Activated naive CD4-positive, alpha-beta T cell treated with anti-CD3 and anti-CD28 coated beads, Interleukin-2, amount 10 ng/mL, durations not matched to agents 7 days and 5 days (primary cell): ENCODE measurements around the gene ARMC3.
"Not testable (repeated sequence)": the region's sequence is repeated elsewhere in the genome, so short reads cannot be mapped to it uniquely, and the experiment has no call there.

ENCODE experiments used
- CTCF ChIA-PET: fragments of 350-600 bp; sonication (Branson Sonifier 250); formaldehyde crosslinking; loops from one replicate; lab custom pipeline; 2021; ENCODE audit warnings: antibody characterized with exemption; lab: Charles Lee
- DNase-seq: peaks from one replicate; pipeline ENCODE4 v3.0.0-alpha.2; 2020
- H3K27ac Mint-ChIP-seq: one replicate; pipeline ENCODE4 v1.8.0; 2021; ENCODE audit warnings: mild to moderate bottlenecking, moderate library complexity, mixed read lengths
- H3K27me3 Mint-ChIP-seq: one replicate; pipeline ENCODE4 v1.8.0; 2021; ENCODE audit warnings: mild to moderate bottlenecking, mixed read lengths
- H3K36me3 Mint-ChIP-seq: one replicate; pipeline ENCODE4 v1.8.0; 2021; ENCODE audit warnings: mixed read lengths
- H3K4me1 Mint-ChIP-seq: one replicate; pipeline ENCODE4 v1.8.0; 2021; ENCODE audit warnings: mixed read lengths
- H3K4me3 Mint-ChIP-seq: one replicate; pipeline ENCODE4 v1.8.0; 2021; ENCODE audit warnings: mild to moderate bottlenecking, moderate library complexity, mixed read lengths
- H3K9me3 Mint-ChIP-seq: one replicate; pipeline ENCODE4 v1.8.0; 2021; ENCODE audit warnings: mixed read lengths

The ARMC3 gene

DNA sequence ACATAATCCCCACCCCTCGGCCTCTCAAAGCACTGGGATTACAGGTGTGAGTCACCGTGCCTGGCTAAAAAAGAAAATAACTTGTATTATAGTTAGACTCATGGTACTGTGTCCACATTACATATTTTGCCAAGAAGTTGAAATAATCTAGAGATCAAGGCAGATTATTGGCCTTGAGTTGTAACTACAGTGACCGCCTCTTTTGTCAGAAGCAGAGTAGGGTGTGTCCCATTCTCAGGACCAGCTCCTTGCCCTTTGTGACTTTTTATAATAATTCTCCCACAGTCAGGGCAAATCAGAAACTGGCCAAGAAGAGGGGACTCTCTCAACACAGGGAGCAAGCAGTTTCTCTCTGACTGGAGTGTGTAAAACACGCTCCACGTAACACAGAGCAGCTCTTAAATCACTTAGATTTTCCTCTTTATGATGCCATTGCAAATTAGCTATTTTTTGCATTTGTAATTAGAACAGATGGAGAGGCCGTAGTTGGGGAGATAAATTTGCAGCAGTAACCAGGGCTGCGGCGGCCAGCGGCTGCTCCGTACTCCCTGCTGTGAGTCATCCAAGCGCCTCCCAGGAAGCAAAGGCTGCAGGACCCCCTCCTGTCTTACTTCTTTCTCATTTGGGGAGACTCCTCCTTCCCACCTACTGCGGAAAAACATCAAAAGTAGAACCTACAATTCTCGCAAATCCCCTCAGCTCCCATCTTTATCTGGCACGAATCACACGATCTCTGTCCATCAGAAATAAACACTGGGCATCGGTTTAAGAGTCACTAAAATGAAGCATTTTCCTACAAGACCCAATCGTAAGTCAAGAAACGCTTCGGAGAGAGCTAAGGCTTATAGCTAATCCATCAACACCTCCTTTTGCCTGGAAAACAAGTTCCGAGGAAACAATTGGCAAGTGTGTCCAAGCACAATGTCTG, 135.5 kb downstream of the ARMC3 start:
- H3K9me3 Mint-ChIP-seq: no peaks in the 10 kb centered on the region
- no peaks in the 10 kb centered on the region for H3K4me1 Mint-ChIP-seq
- DNase-seq: no peak
- no peak overlapping the region for H3K4me3 Mint-ChIP-seq
- CTCF ChIA-PET: no interaction called here
- H3K27ac Mint-ChIP-seq: no peak overlapping the region
- H3K27me3 Mint-ChIP-seq: peaks cover 22% of the 10 kb centered on the region
- H3K36me3 Mint-ChIP-seq: no peaks in the 10 kb centered on the region

DNA sequence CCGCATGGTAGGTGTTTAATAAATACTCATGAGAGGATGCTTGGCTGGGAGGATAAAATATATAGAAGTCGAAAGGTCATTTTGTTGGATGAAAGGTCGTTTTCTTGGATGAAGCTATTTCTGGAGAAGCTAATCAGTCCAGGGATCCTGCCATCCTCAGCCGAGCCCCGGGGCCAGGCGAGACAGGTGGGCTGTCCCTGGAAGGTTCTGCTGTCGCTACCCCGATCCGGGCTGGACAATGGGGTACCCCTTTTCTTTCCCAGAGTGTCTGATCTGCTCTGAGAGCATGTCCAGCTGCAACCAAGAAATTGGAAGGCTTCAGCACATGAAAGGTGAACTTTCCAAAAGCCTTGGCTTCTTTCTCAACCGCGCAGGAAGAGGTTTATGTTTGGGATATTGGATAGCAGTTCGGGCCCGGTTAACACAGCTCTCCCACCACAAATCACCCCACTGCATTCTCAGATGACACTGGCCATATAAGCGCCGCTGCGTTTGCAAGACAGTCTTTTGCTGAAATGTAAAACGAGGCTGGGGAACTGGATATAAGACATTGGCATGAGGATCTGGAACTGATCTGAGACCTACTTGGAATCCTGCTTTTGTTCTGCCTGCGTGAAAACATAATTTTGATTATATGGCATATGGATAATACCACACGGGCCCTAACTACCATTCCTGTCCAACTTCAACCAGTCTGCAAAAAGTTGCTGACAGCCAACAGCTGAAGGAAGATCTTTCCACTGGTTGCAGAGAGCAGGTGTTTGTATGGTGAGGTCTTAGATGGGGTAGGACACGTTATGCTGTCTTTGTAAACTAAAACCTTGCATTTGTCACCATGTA, 136.3 kb downstream of the ARMC3 start:
- CTCF ChIA-PET: no interaction called here
- Mint-ChIP-seq H3K27me3 (peaks cover 21% of the 10 kb centered on the region), H3K36me3 (no peaks in the 10 kb centered on the region), H3K9me3 (no peaks in the 10 kb centered on the region), H3K4me1 (no peaks in the 10 kb centered on the region), H3K27ac (no peak overlapping the region), H3K4me3 (no peak overlapping the region)
- DNase-seq: no peak

DNA sequence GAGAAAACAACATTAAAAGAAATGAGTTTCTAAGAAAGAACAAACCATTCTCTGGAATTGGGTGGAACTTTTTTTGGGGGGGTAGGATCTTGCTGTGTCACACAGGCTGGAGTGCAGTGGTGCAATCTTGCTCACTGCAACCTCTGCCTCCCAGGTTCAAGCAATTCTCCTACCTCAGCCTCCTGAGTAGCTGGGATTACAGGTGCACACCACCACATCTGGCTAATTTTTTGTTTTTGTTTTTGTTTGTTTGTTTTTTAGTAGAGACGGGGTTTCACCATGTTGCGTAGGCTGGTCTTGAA, 136.9 kb downstream of the ARMC3 start:
- DNase-seq, H3K9me3 Mint-ChIP-seq, H3K27ac Mint-ChIP-seq, H3K4me1 Mint-ChIP-seq, H3K4me3 Mint-ChIP-seq, H3K36me3 Mint-ChIP-seq, CTCF ChIA-PET: not testable (repeated sequence)
- H3K27me3 Mint-ChIP-seq: peaks cover 21% of the 10 kb centered on the region

DNA sequence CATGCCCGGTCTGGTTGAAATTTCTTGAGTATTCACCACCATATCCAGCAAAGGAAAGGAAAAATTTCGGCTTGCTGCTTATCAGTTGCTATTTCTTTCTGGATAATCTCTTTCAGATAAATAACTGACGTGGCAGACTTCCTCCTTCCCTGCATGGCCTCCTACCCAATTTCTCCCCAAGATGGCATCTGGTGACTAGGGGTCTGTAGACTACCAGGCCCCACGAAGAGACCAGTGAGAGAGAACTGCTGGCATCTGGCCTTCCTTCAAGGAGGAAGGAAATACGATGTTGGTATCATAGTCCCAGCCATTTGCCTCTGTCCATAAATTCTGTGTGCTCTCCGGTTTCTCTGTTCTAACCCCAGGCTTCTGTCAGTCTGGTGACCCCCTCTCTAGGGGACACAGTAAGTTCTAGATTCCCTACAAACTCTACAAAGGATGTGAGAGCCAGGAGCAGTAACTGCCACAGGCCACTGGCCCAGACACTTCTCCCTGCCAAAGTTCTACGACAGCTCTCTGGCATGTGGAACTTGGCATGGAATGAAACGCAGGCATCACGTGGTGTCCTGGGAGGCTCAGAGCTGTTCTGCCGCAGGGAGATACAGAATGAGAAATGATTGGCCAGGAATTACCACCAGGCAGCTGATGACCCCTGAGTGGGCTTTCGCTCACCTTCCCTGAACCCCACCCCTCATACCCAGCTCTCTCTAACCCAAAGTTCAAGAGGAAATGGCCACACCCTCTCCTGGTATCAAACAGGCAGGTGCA, 137.5 kb downstream of the ARMC3 start:
- Mint-ChIP-seq H3K27ac (no peak overlapping the region), H3K27me3 (peaks cover 17% of the 10 kb centered on the region), H3K4me3 (no peak overlapping the region), H3K4me1 (no peaks in the 10 kb centered on the region), H3K36me3 (no peaks in the 10 kb centered on the region), H3K9me3 (no peaks in the 10 kb centered on the region)
- CTCF ChIA-PET: no interaction called here
- DNase-seq: no peak

DNA sequence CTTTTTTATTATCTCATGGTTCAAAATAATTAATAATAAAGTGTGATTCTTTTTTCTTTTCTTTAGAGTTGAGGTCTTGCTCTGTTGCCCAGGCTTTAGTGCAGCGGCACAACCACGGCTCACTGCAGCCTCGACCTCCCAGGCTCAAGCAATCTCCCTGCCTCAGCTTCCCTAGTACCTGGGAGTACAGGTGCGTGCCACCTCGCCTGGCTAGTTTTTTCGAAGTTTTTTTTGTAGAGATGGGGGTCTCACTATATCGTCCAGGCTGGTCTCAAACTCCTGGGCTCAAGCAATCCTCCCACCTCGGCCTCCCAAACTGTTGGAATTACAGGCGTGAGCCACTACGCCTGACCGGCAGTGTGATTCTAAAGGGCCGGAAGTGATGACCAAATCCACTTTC, 139.5 kb downstream of the ARMC3 start:
- Mint-ChIP-seq H3K9me3 (no peaks in the 10 kb centered on the region), H3K27ac (no peak overlapping the region), H3K27me3 (peaks cover 4% of the 10 kb centered on the region), H3K4me1 (no peaks in the 10 kb centered on the region), H3K4me3 (no peak overlapping the region), H3K36me3 (no peaks in the 10 kb centered on the region)
- CTCF ChIA-PET: no interaction called here
- DNase-seq: no peak

DNA sequence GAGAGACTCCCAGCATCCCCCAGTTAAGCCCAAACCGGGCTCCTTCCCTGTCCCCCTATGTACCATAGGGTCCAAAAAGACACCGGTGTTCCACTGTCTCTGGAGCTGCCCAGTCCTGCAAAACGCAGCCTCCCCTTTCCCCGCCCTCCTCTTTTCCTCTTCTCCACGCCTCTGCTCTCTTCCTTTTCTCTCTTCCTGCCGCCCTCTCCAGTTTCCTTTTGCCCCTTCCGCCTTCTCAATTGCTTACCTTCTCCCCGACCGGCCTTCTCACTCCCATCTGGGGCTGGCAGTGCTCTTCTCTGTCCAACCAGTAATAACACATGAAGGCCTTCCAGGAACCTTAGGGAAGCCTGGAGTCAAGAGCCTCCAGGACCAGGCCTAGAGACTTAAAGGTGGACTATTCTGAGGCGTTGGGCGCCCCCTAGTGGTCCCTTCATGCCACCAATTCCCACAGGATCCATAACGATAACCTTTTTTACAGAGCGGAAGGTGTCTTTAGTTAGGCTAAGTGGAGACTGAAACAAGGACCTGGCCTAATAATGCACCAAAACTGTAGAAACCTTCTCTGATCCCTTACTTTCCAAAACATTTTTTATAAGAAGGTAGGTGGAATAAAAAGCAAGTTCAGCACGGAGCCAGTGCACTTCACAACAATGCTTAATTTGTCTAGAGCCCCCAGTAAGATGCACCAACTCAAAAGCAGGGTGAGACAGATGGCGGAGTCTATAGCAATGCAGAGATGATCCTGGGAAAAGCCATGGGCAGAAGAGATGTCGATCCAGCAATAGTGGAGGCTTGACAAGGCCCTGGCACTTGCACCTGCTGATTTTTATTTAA, 140.3 kb downstream of the ARMC3 start:
- H3K27me3 Mint-ChIP-seq: peaks cover 4% of the 10 kb centered on the region
- CTCF ChIA-PET: no interaction called here

DNA sequence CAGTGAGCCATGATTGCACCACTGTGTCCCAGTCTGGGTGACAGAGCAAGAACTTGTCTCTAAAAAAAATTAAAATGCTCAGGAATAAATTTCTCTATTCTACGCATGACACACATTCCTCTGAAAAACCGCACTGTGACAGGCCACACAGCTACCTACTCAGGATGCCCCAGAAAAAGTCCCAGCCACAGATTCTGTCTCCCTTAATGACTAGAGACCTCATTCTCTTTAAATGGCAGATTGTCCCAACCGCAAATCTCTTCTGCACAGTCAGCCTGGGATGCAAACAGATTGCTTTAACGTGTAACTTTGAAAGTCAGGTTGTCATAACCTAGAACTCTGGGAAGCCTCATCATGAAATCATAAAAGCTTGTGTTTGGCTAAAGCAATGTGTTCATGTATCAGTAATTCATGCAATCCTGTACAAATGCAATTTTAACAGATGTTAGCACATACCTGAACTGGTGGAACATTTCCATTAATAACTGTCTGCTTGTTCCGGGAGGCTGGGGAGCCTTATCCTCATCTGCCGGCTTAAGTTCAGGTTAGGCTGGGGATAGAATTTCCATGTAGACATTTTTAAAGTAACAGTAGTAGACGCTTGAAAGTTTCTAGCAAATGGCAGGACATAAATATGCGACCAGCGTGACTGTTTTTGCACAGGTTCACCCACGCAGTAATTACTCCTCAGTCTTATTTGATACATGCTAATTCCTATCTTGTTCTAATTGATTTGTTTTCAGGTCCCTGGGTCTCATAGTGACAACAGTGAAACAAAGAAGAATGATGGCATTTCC, 141.4 kb downstream of the ARMC3 start:
- CTCF ChIA-PET: no interaction called here
- no peaks in the 10 kb centered on the region for H3K4me1 Mint-ChIP-seq
- no peaks in the 10 kb centered on the region for H3K36me3 Mint-ChIP-seq
- no peak overlapping the region for H3K27ac Mint-ChIP-seq
- H3K4me3 Mint-ChIP-seq: no peak overlapping the region
- H3K9me3 Mint-ChIP-seq: no peaks in the 10 kb centered on the region
- H3K27me3 Mint-ChIP-seq: peaks cover 5% of the 10 kb centered on the region
- DNase-seq: no peak

More for the DNA sequence above, 140.3 kb downstream of the ARMC3 start:
- no peaks in the 10 kb centered on the region for H3K4me1 Mint-ChIP-seq
- H3K36me3 Mint-ChIP-seq: no peaks in the 10 kb centered on the region
- no peak overlapping the region for H3K27ac Mint-ChIP-seq
- peak; percentile 72 for DNase-seq
- no peaks in the 10 kb centered on the region for H3K9me3 Mint-ChIP-seq
- H3K4me3 Mint-ChIP-seq: no peak overlapping the region

DNA sequence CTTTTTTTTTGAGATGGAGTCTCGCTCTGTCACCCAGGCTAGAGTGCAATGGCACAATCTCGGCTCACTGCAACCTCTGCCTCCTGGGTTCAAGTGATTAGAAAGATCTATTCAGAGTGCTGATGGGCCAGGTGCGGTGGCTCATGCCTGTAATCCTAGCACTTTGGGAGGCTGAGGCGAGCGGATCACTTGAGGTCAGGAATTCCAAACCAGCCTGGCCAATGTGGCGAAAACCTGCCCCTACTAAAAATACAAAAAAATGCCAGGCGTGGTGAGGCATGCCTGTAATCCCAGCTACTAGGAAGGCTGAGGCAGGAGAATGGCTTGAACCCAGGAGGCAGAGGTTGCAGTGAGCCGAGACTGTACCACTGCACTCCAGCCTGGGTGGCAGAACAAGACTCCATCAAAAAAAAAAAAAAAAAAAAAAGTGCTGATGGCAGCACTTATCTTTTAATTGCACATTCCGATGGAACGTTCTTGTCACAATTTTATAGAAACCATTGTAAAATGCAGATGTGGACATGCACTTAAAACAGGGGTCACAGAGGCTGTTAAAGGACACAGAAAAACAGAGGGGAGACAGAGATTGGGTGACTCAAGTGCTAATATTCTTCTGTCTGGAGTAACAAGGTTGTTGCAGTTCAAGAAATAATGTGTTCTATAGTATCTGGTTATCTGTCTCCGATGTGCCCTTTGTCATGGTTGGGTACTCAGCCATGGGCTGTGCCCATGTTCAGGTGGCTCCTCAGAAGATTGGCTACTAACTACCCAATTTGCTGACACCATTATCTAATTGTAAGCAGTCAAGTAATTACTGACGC, 142.4 kb downstream of the ARMC3 start:
- H3K4me3 Mint-ChIP-seq, DNase-seq, H3K27ac Mint-ChIP-seq, H3K27me3 Mint-ChIP-seq, H3K36me3 Mint-ChIP-seq, H3K9me3 Mint-ChIP-seq, H3K4me1 Mint-ChIP-seq: not testable (repeated sequence)
- CTCF ChIA-PET: interaction anchor here (1.0 kb wide), 1 partner anchor 1077 kb away, joined by 3 read pairs; no protein-coding TSS in a partner anchor

DNA sequence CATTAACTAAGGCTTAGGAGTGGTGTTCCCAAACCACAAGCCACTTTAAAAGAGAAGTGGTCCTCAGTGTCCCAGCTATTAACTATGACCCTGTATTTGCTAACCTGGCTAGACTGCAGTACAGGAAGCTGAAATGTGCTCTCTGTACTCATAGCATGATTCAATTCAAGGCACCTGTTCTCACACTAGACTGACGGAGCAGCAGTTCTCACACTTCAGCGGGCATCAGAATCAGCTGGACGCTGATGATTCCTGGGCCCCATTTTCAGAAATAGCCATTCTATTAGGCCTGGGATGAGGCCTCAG, 143.0 kb downstream of the ARMC3 start:
- no peak for DNase-seq
- H3K27me3 Mint-ChIP-seq: peaks cover 7% of the 10 kb centered on the region
- H3K27ac Mint-ChIP-seq: no peak overlapping the region
- no peaks in the 10 kb centered on the region for H3K4me1 Mint-ChIP-seq
- H3K9me3 Mint-ChIP-seq: no peaks in the 10 kb centered on the region
- no peaks in the 10 kb centered on the region for H3K36me3 Mint-ChIP-seq
- H3K4me3 Mint-ChIP-seq: no peak overlapping the region
- CTCF ChIA-PET: interaction anchor here (1.0 kb wide), 1 partner anchor 1078 kb away, joined by 3 read pairs; no protein-coding TSS in a partner anchor

DNA sequence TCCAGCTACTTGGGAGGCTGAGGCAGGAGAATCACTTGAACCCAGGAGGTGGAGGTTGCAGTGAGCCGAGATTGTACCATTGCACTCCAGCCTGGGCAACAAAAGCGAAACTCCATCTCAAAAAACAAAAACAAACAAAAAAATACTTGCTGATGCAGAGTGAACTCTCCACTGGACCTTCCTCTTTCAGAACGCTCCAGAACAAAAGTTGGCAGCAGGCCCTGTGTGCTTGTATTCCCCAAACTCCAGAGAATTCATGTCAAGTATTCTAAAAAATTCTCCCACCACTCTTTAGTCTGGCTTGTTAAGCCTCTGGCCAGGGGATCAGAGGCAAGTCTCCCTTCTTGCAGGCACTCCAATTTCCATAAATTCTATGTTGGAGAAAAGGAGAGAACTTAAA, 144.7 kb downstream of the ARMC3 start:
- H3K36me3 Mint-ChIP-seq, H3K4me3 Mint-ChIP-seq, H3K9me3 Mint-ChIP-seq, H3K27ac Mint-ChIP-seq, DNase-seq, CTCF ChIA-PET, H3K4me1 Mint-ChIP-seq: not testable (repeated sequence)
- H3K27me3 Mint-ChIP-seq: peaks cover 13% of the 10 kb centered on the region

DNA sequence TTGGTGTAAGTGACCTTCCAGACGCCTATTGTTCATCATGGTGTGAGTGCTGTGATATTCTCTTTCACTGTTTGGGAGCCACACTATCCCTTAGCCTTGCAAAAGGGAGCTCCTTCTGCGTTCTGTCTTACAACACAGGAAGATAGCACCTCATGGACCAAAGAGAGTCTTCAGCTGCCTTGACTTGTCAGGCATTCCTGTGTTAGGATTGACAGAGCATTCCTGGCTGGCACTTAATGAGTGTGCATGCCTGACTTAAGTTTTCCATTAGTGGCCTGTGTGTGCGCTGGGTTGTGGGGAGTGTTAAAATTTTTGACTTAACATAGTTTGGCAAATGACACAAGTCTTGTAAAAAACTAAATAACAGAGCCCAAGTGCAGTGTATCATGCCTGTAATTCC, 145.7 kb downstream of the ARMC3 start:
- H3K9me3 Mint-ChIP-seq: no peaks in the 10 kb centered on the region
- H3K4me3 Mint-ChIP-seq: no peak overlapping the region
- H3K27ac Mint-ChIP-seq: no peak overlapping the region
- no peaks in the 10 kb centered on the region for H3K36me3 Mint-ChIP-seq
- CTCF ChIA-PET: no interaction called here
- peaks cover 13% of the 10 kb centered on the region for H3K27me3 Mint-ChIP-seq
- H3K4me1 Mint-ChIP-seq: no peaks in the 10 kb centered on the region
- DNase-seq: no peak

DNA sequence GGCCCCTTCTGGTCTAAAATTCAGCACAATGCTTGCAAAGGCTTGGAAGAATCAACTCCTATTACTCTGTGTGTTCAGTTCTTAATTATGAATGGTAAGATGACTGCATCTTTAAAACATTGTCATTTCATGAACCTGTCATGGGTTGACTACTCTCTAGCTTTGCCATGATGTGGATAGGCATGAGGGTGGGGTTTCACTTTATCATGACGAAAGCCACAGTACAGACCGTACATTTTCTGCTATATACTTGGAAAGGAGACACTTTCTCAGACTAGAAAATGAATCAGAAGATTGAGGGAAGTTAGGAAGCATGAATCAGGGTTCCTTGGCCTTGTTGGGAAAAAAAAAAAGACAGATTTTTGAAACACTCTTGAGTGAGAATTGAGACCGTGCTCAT, 147.8 kb downstream of the ARMC3 start:
- H3K27ac Mint-ChIP-seq: no peak overlapping the region
- H3K4me3 Mint-ChIP-seq: no peak overlapping the region
- no peaks in the 10 kb centered on the region for H3K9me3 Mint-ChIP-seq
- peaks cover 22% of the 10 kb centered on the region for H3K27me3 Mint-ChIP-seq
- H3K4me1 Mint-ChIP-seq: no peaks in the 10 kb centered on the region
- no peak for DNase-seq
- no peaks in the 10 kb centered on the region for H3K36me3 Mint-ChIP-seq
- CTCF ChIA-PET: no interaction called here
